RWPE1 (cell line): ENCODE data around the gene FBLIM1.
"Not testable (repeated sequence)": the region's sequence is repeated elsewhere in the genome, so short reads cannot be mapped to it uniquely, and the experiment has no call there.

Experiments used
- CTCF ChIA-PET: fragments of 350-600 bp; sonication (Branson Sonifier 250); formaldehyde crosslinking; extraction: SDS; loops from one replicate; lab custom pipeline; 2021; lab: Yijun Ruan, JAX
- POLR2A ChIA-PET: fragments of 400-600 bp; formaldehyde crosslinking; extraction: SDS; loops from one replicate; lab custom pipeline; 2020; ENCODE audit warnings: antibody characterized with exemption; ENCODE audit not compliant: low non-redundant PET; lab: Yijun Ruan, JAX
- DNase-seq: peaks from one replicate; pipeline ENCODE4 v3.0.0; 2012; ENCODE audit warnings: low spot score
- H3K27ac ChIP-seq: fragments of 450-650 bp; 2 replicates; pipeline ENCODE4 v1.5.1; 2017
- TF ChIP-seq, protein P1 (sequence below): fragments of 450-650 bp; conservative IDR thresholded peaks from 2 replicates; pipeline ENCODE4 v1.5.1; 2017; ENCODE audit warnings: low read depth, mild to moderate bottlenecking

FBLIM1 gene

DNA sequence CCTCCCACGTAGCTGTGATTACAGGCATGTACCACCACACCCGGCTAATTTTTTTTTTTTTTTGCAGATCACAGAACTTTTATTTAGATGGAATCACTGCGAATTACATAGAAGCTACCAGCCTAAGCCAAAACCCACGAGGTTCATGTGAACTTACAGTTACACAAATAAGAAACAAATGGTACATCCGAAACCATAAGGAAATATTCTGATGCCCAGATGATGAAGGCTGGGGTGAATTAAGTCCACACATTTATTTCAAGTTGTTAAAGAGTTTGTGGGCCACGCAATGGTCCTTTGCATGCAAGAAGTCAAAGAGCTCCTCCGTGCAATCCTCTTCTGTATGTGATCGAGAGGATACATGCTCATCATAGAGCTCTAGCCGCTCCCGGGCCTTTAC lies 48.5 kb downstream of the FBLIM1 start:
- no peak overlapping the region for H3K27ac ChIP-seq
- no peak for DNase-seq
- ChIA-PET POLR2A (no interaction called here), CTCF (interaction anchor here (0.6 to 1.3 kb wide), 2 partner anchors 15 to 272 kb away, joined by 3 to 4 read pairs; no protein-coding TSS in a partner anchor)
- TF ChIP-seq, protein P1, sequence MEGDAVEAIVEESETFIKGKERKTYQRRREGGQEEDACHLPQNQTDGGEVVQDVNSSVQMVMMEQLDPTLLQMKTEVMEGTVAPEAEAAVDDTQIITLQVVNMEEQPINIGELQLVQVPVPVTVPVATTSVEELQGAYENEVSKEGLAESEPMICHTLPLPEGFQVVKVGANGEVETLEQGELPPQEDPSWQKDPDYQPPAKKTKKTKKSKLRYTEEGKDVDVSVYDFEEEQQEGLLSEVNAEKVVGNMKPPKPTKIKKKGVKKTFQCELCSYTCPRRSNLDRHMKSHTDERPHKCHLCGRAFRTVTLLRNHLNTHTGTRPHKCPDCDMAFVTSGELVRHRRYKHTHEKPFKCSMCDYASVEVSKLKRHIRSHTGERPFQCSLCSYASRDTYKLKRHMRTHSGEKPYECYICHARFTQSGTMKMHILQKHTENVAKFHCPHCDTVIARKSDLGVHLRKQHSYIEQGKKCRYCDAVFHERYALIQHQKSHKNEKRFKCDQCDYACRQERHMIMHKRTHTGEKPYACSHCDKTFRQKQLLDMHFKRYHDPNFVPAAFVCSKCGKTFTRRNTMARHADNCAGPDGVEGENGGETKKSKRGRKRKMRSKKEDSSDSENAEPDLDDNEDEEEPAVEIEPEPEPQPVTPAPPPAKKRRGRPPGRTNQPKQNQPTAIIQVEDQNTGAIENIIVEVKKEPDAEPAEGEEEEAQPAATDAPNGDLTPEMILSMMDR, result no peak

DNA sequence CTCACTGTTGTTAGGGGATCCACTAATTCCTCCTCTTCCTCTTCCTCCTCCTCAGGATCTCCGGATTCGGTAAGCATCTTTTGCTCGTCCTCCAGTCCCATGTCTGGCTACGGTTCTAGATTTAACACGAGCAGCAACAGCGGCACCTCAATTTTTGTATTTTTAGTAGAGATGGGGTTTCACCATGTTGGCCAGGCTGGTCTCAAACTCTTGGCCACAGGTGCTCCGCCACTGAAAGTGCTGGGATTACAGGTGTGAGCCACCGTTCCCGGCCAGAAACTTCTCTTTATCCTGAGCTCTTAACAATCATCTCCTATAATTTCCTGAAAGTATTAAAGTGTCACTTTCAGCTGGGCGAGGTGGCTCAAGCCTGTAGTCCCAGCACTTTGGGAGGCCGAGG lies 49.0 kb downstream of the FBLIM1 start, which contains the start of gene UQCRHL:
TSS of gene UQCRHL (minus strand) at position 101 of the 400 bp plus-strand sequence. CDS start at position 101, 0 bp downstream.
- CTCF ChIA-PET, result interaction anchor here (0.6 to 1.3 kb wide), 3 partner anchors 16 to 273 kb away, joined by 3 to 4 read pairs (median 4); no protein-coding TSS in a partner anchor
- POLR2A ChIA-PET, result not testable (repeated sequence)

DNA sequence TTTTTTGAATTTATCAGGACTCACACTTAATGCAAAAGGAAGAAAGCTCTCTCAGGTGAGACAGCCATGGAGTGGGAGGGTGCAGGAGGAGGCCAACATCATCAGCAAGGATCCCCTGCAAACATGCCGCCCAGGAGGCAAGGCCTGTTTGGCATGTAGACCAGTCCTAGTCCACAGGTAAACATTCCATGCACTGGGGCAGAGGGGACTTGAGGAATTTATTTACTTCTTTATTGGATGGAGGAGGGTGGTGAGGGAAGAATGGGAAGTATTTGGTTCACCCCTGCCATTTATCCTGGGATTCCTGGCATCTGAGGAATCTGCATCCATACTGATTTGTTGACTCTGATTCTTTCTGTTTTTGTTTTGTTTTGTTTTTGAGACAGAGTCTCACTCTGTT lies 50.4 kb downstream of the FBLIM1 start:
- DNase-seq, result no peak
- ChIA-PET POLR2A (no interaction called here), CTCF (interaction anchor here (0.7 kb wide), 1 partner anchor 27 kb away, joined by 6 read pairs; no protein-coding TSS in a partner anchor)
- no peak overlapping the region for H3K27ac ChIP-seq
- TF ChIP-seq, protein P1, result no peak

More for the DNA sequence above, 49.0 kb downstream of the FBLIM1 start, which contains the start of gene UQCRHL:
- H3K27ac ChIP-seq, DNase-seq: not testable (repeated sequence)

DNA sequence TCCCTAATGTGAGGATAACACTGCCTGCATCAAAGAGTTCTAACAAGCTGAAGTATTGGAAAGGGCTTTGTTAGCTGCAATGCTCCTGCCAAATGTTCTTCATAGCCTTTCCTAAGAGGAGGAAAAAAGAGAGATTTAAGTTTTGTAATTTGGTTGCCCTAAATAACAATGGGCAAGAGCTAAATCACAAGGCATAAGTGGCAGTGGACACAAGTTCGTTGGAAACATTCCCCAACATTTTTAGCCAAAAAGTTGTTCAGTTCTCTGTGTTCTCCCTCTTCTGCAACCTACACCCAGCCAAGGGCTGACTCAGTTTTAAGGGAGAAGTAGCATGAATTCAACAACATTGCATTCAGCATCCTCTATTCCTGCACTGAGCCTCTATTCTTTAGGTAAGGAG lies 51.5 kb downstream of the FBLIM1 start:
- DNase-seq, result no peak
- POLR2A ChIA-PET, result no interaction called here
- CTCF ChIA-PET, result interaction anchor here (0.5 to 0.7 kb wide), 3 partner anchors 50 to 101 kb away, joined by 3 to 4 read pairs (median 4); no protein-coding TSS in a partner anchor
- no peak overlapping the region for H3K27ac ChIP-seq
- TF ChIP-seq, protein P1, result no peak

DNA sequence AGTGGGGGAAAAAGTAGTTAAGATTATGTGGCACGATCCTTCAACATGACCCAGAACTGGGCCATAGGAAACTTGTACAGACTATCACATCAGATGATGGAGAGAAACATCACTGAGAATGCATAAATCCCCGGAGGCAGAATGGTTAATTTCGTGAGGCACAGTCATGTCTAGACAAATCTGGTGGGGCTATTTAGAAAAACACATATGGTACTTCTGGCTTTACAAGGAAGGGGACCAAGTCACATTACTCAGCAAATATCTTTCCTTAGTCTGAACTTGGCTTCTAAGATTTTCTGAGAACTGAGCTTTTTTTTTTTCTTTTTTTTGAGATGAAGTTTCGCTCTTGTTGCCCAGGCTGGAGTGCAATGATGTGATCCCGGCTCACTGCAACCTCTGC lies 58.1 kb downstream of the FBLIM1 start:
- CTCF ChIA-PET, result interaction anchor here (0.6 to 1.6 kb wide), 5 partner anchors 14 to 1105 kb away, joined by 3 to 9 read pairs (median 4); partner anchors contain the start of gene CROCC
- TF ChIP-seq, protein P1, result no peak
- POLR2A ChIA-PET, result no interaction called here
- H3K27ac ChIP-seq, result peak overlapping the region; percentile 74
- DNase-seq, result no peak

DNA sequence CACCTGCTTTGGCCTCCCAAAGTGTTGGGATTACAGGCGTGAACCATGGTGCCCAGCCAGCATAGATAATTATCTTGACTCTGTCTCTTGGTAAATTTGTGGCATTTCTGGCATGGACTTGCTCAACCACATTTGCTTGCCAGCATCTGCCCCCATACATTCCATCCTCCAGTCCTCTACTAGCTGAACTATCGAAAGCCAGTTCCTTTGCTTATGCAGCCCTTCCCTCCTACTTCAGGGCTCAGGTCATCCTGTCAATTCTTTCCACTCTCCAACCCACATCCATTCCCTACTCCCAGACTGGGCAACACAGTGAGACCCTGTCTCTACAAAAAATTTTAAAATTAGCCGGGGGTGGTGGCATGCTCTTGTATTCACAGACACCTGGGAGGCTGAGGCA lies 61.9 kb downstream of the FBLIM1 start:
- POLR2A ChIA-PET, result no interaction called here
- TF ChIP-seq, protein P1, result no peak

DNA sequence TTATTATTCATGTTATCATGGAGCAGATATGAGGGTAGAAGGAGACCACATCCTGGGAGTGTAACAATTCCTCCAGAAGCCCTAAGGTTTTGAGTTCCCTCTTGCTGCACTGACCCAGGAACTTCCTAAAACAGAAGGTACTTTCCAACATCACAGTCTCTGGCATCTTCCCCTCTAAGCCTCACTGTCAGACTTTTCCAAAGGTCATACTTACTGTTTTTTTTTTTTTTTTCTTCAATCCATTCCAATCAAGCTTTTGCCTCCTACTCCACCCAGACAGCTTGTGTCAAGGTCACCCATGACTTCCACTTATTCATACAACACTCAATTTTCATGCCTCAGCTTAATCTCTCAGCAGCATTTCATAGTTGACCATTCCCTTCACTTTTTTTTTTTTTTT lies 67.2 kb downstream of the FBLIM1 start:
- POLR2A ChIA-PET, result no interaction called here

More for the DNA sequence above, 61.9 kb downstream of the FBLIM1 start:
- CTCF ChIA-PET, result interaction anchor here (0.7 kb wide), 2 partner anchors 28 to 259 kb away, joined by 3 to 4 read pairs; no protein-coding TSS in a partner anchor
- DNase-seq, result no peak
- H3K27ac ChIP-seq, result peak overlapping the region; percentile 35; the same call in 1 of the 2 replicates

More for the DNA sequence above, 67.2 kb downstream of the FBLIM1 start:
- CTCF ChIA-PET, result no interaction called here
- TF ChIP-seq, protein P1, result no peak
- no peak overlapping the region for H3K27ac ChIP-seq
- DNase-seq, result no peak
